GM12873 (cell line): ENCODE data around the gene BTBD10.

Source experiments
- TF ChIP-seq, protein P1 (sequence below): IDR thresholded peaks from 2 replicates; pipeline ENCODE4 v1.5.1; 2012; ENCODE audit warnings: low read depth, mild to moderate bottlenecking, moderate library complexity, low read length, control low read depth; ENCODE audit not compliant: insufficient read depth; ENCODE audit errors: missing control alignments

The BTBD10 gene

GRCh38 chr11:13357232-13357631 lies 105.8 kb downstream of the BTBD10 start:
- TF ChIP-seq, protein P1, sequence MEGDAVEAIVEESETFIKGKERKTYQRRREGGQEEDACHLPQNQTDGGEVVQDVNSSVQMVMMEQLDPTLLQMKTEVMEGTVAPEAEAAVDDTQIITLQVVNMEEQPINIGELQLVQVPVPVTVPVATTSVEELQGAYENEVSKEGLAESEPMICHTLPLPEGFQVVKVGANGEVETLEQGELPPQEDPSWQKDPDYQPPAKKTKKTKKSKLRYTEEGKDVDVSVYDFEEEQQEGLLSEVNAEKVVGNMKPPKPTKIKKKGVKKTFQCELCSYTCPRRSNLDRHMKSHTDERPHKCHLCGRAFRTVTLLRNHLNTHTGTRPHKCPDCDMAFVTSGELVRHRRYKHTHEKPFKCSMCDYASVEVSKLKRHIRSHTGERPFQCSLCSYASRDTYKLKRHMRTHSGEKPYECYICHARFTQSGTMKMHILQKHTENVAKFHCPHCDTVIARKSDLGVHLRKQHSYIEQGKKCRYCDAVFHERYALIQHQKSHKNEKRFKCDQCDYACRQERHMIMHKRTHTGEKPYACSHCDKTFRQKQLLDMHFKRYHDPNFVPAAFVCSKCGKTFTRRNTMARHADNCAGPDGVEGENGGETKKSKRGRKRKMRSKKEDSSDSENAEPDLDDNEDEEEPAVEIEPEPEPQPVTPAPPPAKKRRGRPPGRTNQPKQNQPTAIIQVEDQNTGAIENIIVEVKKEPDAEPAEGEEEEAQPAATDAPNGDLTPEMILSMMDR = no peak

GRCh38 chr11:13355191-13355590 lies 107.8 kb downstream of the BTBD10 start:
- TF ChIP-seq, protein P1 = no peak

GRCh38 chr11:13354335-13354734 lies 108.7 kb downstream of the BTBD10 start:
- TF ChIP-seq, protein P1 = peak; percentile 40

DNA sequence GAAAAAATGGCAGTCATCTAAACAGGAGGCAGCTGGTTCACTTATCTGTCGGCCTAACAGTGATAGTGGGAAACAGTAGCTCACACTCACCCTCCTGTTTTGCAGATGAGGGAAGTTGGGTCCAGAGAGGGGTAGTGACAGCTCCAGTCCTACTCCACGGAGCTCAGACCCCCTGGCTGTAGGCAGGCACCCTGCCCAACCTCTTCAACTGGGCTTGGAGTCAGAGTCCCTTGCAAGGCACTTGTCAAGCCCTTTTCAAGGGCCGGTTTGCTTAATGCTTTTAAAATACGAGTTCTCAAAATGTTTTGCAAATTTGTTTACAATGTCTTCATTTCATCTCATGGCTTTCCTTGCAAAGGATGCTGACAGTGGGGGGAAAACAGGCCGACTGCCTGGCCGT lies 110.3 kb downstream of the BTBD10 start:
- TF ChIP-seq, protein P1 = no peak

- TF ChIP-seq, protein P1 = no peak
These were observed 113.4 kb downstream of the BTBD10 start for GRCh38 chr11:13349581-13349980.

- TF ChIP-seq, protein P1 = no peak
These were observed 114.0 kb downstream of the BTBD10 start for GRCh38 chr11:13349046-13349445.

- TF ChIP-seq, protein P1 = no peak
These were observed 114.7 kb downstream of the BTBD10 start for GRCh38 chr11:13348305-13348704.
